Fibroblast of lung (primary cell): Measurements from ENCODE around the gene FAM110D. TPM values are rescaled to one million over a fixed set of nuclear protein-coding genes. Genes with fewer than 3 reads are reported as not detected.

ENCODE experiments used
- DNase-seq, 2 donors: peaks; one replicate each; pipeline versions ENCODE4 v3.0.0 to v3.0.0-alpha.2; 2010; ENCODE audit warnings: low read depth in 2 of 2
- H2AFZ ChIP-seq: 2 replicates; pipeline ENCODE4 v1.5.1; 2012; ENCODE audit warnings: low read length, control low read depth, inconsistent platforms
- H3K27ac ChIP-seq: 2 replicates; pipeline ENCODE4 v1.5.1; 2011; ENCODE audit warnings: low read length, control low read depth; ENCODE audit not compliant: insufficient read depth
- H3K27me3 ChIP-seq: 2 replicates; pipeline ENCODE4 v1.5.1; 2011; ENCODE audit warnings: mild to moderate bottlenecking, low read length; ENCODE audit not compliant: control insufficient read depth, insufficient read depth
- H3K36me3 ChIP-seq: 2 replicates; pipeline ENCODE4 v1.5.1; 2011; ENCODE audit warnings: low read length; ENCODE audit not compliant: control insufficient read depth, insufficient read depth
- H3K4me1 ChIP-seq: 2 replicates; pipeline ENCODE4 v1.5.1; 2011; ENCODE audit warnings: low read length; ENCODE audit not compliant: control insufficient read depth, insufficient read depth; ENCODE audit errors: extremely low read depth
- H3K4me2 ChIP-seq: 2 replicates; pipeline ENCODE4 v1.5.1; 2011; ENCODE audit warnings: low read length, control low read depth; ENCODE audit not compliant: insufficient read depth; ENCODE audit errors: extremely low read depth
- H3K4me3 ChIP-seq, 4 experiments: fragments of 200-600 bp in 1 of 4; sonication (generic) in 1 of 4; replicated peaks in 1 of 4; 2 replicates each; pipeline ENCODE4 v1.5.1; 2011 to 2016; ENCODE audit warnings: low read length in 4 of 4, low read depth in 3 of 4, mild to moderate bottlenecking in 3 of 4, control low read depth in 2 of 4, inconsistent platforms in 1 of 4, mixed read lengths in 1 of 4; ENCODE audit not compliant: insufficient read depth in 1 of 4; ENCODE audit errors: control extremely low read depth in 1 of 4
- H3K79me2 ChIP-seq: 2 replicates; pipeline ENCODE4 v1.5.1; 2012; ENCODE audit warnings: mild to moderate bottlenecking, low read length, inconsistent platforms; ENCODE audit not compliant: control insufficient read depth, insufficient read depth
- H3K9ac ChIP-seq: 2 replicates; pipeline ENCODE4 v1.5.1; 2011; ENCODE audit warnings: mild to moderate bottlenecking, low read length, control low read depth; ENCODE audit not compliant: insufficient read depth
- H3K9me3 ChIP-seq: 2 replicates; pipeline ENCODE4 v1.5.1; 2012; ENCODE audit warnings: low read depth, low read length; ENCODE audit not compliant: control insufficient read depth, insufficient read depth
- H4K20me1 ChIP-seq: 2 replicates; pipeline ENCODE4 v1.5.1; 2011; ENCODE audit warnings: low read length; ENCODE audit not compliant: control insufficient read depth, insufficient read depth; ENCODE audit errors: extremely low read depth
- EZH2 ChIP-seq: IDR thresholded peaks from 2 replicates; pipeline ENCODE4 v1.5.1; 2012; ENCODE audit warnings: low read length, control low read depth, mild to moderate bottlenecking; ENCODE audit errors: missing control alignments
- polyA plus RNA-seq, 2 donors: library from polyadenylated mRNA; depleted of rRNA in 1 of 2; stranded (reverse) in 1 of 2; unstranded in 1 of 2; fragments of >200 nt; gene quantifications; 2 replicates each; pipeline ENCODE4 v1.2.1, GENCODE V29; 2011 to 2012; ENCODE audit warnings: missing spikeins in 1 of 2
- total RNA-seq: library from RNA; depleted of rRNA; stranded (reverse); fragments of >200 nt; gene quantifications from 2 replicates; pipeline ENCODE4 v1.2.1, GENCODE V29; 2014
- TF ChIP-seq, protein P1 (sequence below), 2 donors: IDR thresholded peaks in 1 of 2; conservative IDR thresholded peaks in 1 of 2; 1 replicate in 1 of 2; 2 replicates in 1 of 2; pipeline ENCODE4 v1.5.1; 2011 to 2012; ENCODE audit warnings: low read length in 2 of 2, control low read depth in 1 of 2, inconsistent platforms in 1 of 2, low read depth in 1 of 2, mild to moderate bottlenecking in 1 of 2

Gene FAM110D
- total and polyA plus RNA-seq, 2 donors (not counting 1 experiment from before 2014, with no cell fraction given), result not detected

DNA sequence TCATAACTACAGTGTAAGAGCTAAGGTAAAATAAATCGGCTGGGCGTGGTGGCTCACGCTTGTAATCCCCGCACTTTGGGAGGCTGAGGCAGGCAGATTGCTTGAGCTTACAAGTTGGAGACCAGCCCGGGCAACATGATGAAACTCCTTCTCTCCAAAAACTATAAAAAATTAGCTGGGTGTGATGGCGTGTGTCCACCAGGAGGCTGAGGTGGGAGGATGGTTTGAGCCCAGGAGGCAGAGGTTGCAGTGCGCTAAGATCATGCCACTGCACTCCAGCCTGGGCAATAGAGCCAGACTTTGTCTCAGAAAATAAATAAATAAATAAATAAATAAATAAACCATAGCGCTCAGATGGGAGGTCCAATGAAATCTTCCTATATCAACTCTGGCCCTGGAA is 16.7 kb upstream of the FAM110D start:
- Histone ChIP-seq H3K4me1 (no peaks in the 10 kb centered on the region), H2AFZ (no peak overlapping the region), H3K79me2 (no peaks in the 10 kb centered on the region), H3K36me3 (no peaks in the 10 kb centered on the region), H3K27me3 (no peaks in the 10 kb centered on the region), H3K9ac (no peak overlapping the region), H4K20me1 (no peaks in the 10 kb centered on the region), H3K27ac (no peak overlapping the region), H3K4me3 (no peak overlapping the region), H3K4me2 (no peak overlapping the region), H3K9me3 (no peaks in the 10 kb centered on the region)
- no peak for DNase-seq
- TF ChIP-seq EZH2, result no peak
- TF ChIP-seq, protein P1, sequence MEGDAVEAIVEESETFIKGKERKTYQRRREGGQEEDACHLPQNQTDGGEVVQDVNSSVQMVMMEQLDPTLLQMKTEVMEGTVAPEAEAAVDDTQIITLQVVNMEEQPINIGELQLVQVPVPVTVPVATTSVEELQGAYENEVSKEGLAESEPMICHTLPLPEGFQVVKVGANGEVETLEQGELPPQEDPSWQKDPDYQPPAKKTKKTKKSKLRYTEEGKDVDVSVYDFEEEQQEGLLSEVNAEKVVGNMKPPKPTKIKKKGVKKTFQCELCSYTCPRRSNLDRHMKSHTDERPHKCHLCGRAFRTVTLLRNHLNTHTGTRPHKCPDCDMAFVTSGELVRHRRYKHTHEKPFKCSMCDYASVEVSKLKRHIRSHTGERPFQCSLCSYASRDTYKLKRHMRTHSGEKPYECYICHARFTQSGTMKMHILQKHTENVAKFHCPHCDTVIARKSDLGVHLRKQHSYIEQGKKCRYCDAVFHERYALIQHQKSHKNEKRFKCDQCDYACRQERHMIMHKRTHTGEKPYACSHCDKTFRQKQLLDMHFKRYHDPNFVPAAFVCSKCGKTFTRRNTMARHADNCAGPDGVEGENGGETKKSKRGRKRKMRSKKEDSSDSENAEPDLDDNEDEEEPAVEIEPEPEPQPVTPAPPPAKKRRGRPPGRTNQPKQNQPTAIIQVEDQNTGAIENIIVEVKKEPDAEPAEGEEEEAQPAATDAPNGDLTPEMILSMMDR (conservative IDR thresholded peaks at IDR 0.05 in 1 of 2, IDR thresholded peaks at IDR 0.05 in 1 of 2; ENCODE audit: low read depth in 1 of 2, low read length in 2 of 2), result no peak

GRCh38 chr1:26145041-26145959 is 13.6 kb upstream of the FAM110D start:
- Histone ChIP-seq H3K4me1 (no peaks in the 10 kb centered on the region), H3K4me2 (no peak overlapping the region), H3K9ac (no peak overlapping the region), H3K4me3 (no peak overlapping the region), H2AFZ (no peak overlapping the region), H3K79me2 (no peaks in the 10 kb centered on the region), H4K20me1 (no peaks in the 10 kb centered on the region), H3K9me3 (no peaks in the 10 kb centered on the region), H3K27ac (no peak overlapping the region), H3K27me3 (peaks cover 12% of the 10 kb centered on the region), H3K36me3 (no peaks in the 10 kb centered on the region)
- DNase-seq, result peak; percentile 70 to 85
- TF ChIP-seq, protein P1 (conservative IDR thresholded peaks at IDR 0.05 in 1 of 2, IDR thresholded peaks at IDR 0.05 in 1 of 2; ENCODE audit: low read depth in 1 of 2, low read length in 2 of 2), result peak; percentile 70 to 73
- no peak for TF ChIP-seq EZH2

DNA sequence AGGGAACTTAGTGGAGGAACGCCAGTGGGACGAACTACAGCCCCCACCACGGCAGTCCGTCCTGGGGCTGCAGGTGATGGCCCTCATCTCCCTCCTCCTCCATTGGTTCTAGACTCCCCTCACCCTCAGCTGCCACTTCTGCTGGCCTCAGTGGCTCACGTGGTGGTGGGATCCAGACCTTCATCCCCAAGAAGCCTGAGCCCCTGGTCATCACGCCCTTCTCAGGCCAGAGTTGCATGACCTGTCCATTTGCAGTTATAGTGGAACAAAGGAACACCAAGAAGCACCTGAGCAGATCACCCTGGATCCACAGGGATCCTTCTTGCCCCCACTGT is 13.0 kb upstream of the FAM110D start:
- no peak for TF ChIP-seq EZH2
- TF ChIP-seq, protein P1 (conservative IDR thresholded peaks at IDR 0.05 in 1 of 2, IDR thresholded peaks at IDR 0.05 in 1 of 2; ENCODE audit: low read depth in 1 of 2, low read length in 2 of 2), result no peak
- Histone ChIP-seq H3K79me2 (no peaks in the 10 kb centered on the region), H3K4me3 (no peak overlapping the region), H3K27me3 (peaks cover 12% of the 10 kb centered on the region), H3K36me3 (no peaks in the 10 kb centered on the region), H2AFZ (no peak overlapping the region), H3K9me3 (no peaks in the 10 kb centered on the region), H4K20me1 (no peaks in the 10 kb centered on the region), H3K4me2 (no peak overlapping the region), H3K9ac (no peak overlapping the region), H3K4me1 (no peaks in the 10 kb centered on the region), H3K27ac (no peak overlapping the region)
- DNase-seq, result no peak
